ENCODE data around the gene EMX1.

EMX1 gene

GRCh38 chr2:72896446-72896845 is 20.9 kb upstream of the EMX1 start:
- peaks cover 19% of the 10 kb centered on the region for H3K27me3 ChIP-seq (ENCODE audit: insufficient read depth, poor library complexity, severe bottlenecking)
- no peak overlapping the region for H3K4me3 ChIP-seq (replicated peaks; ENCODE audit: insufficient read depth, low read length)
- no peak for DNase-seq (ENCODE audit: low read depth in 1 of 2, low spot score in 1 of 2)
- TF ChIP-seq SPI1 (IDR thresholded peaks at IDR 0.05; ENCODE audit: borderline replicate concordance, low read depth) (no peak), GABPA (IDR thresholded peaks at IDR 0.05; ENCODE audit: low read depth) (no peak), REST (IDR thresholded peaks at IDR 0.05; ENCODE audit: insufficient replicate concordance, low read depth) (no peak), POLR2AphosphoS5 (IDR thresholded peaks at IDR 0.05; ENCODE audit: low read depth) (no peak), CTCF (IDR thresholded peaks at IDR 0.05; ENCODE audit: insufficient read depth, low read length) (no peak)
- no peak overlapping the region for H3K27ac ChIP-seq (replicated peaks)

- H3K4me3 ChIP-seq (replicated peaks; ENCODE audit: insufficient read depth, low read length) = no peak overlapping the region
- no peak for DNase-seq (ENCODE audit: low read depth in 1 of 2, low spot score in 1 of 2)
- no peak overlapping the region for H3K27ac ChIP-seq (replicated peaks)
- TF ChIP-seq GABPA (IDR thresholded peaks at IDR 0.05; ENCODE audit: low read depth) (no peak), REST (IDR thresholded peaks at IDR 0.05; ENCODE audit: insufficient replicate concordance, low read depth) (no peak), CTCF (IDR thresholded peaks at IDR 0.05; ENCODE audit: insufficient read depth, low read length) (no peak), POLR2AphosphoS5 (IDR thresholded peaks at IDR 0.05; ENCODE audit: low read depth) (no peak), SPI1 (IDR thresholded peaks at IDR 0.05; ENCODE audit: borderline replicate concordance, low read depth) (no peak)
- H3K27me3 ChIP-seq (ENCODE audit: insufficient read depth, poor library complexity, severe bottlenecking) = peaks cover 22% of the 10 kb centered on the region
Observed at GRCh38 chr2:72897785-72898584, 19.3 kb upstream of the EMX1 start.

GRCh38 chr2:72898585-72898906 is 18.8 kb upstream of the EMX1 start:
- TF ChIP-seq GABPA (IDR thresholded peaks at IDR 0.05; ENCODE audit: low read depth) (no peak), REST (IDR thresholded peaks at IDR 0.05; ENCODE audit: insufficient replicate concordance, low read depth) (no peak), POLR2AphosphoS5 (IDR thresholded peaks at IDR 0.05; ENCODE audit: low read depth) (no peak), SPI1 (IDR thresholded peaks at IDR 0.05; ENCODE audit: borderline replicate concordance, low read depth) (no peak), CTCF (IDR thresholded peaks at IDR 0.05; ENCODE audit: insufficient read depth, low read length) (no peak)
- H3K27ac ChIP-seq (replicated peaks) = no peak overlapping the region
- no peak overlapping the region for H3K4me3 ChIP-seq (replicated peaks; ENCODE audit: insufficient read depth, low read length)
- DNase-seq (ENCODE audit: low read depth in 1 of 2, low spot score in 1 of 2) = no peak
- peaks cover 28% of the 10 kb centered on the region for H3K27me3 ChIP-seq (ENCODE audit: insufficient read depth, poor library complexity, severe bottlenecking)
